Smooth muscle cell (in vitro differentiated cells): Measurements from ENCODE around the gene CBFA2T3. TPM values are rescaled to one million over a fixed set of nuclear protein-coding genes. Genes with fewer than 3 reads are reported as not detected.

Experiments used
- DNase-seq: peaks from one replicate; lab custom pipeline; 2025; ENCODE audit not compliant: unreplicated experiment; lab: John Stamatoyannopoulos, UW
- H2AFZ ChIP-seq: fragments of 200-600 bp; sonication (generic); 2 replicates; pipeline ENCODE4 v1.6.0; 2016; ENCODE audit warnings: antibody characterized with exemption, low read depth, mild to moderate bottlenecking
- H3F3A ChIP-seq: fragments of 200-600 bp; sonication (generic); 2 replicates; pipeline ENCODE4 v1.6.0; 2017; ENCODE audit warnings: antibody characterized with exemption, low read depth
- H3K27ac ChIP-seq: fragments of 200-600 bp; sonication (generic); 2 replicates; pipeline ENCODE4 v1.5.1; 2016; ENCODE audit warnings: low read depth, mild to moderate bottlenecking
- H3K27me3 ChIP-seq: fragments of 200-600 bp; sonication (generic); 2 replicates; pipeline ENCODE4 v1.6.1; 2016; ENCODE audit warnings: low read depth, mild to moderate bottlenecking
- H3K36me3 ChIP-seq: fragments of 200-600 bp; sonication (generic); 2 replicates; pipeline ENCODE4 v1.5.1; 2016; ENCODE audit warnings: low read depth
- H3K4me1 ChIP-seq: fragments of 200-600 bp; sonication (generic); 2 replicates; pipeline ENCODE4 v1.5.1; 2016; ENCODE audit warnings: low read depth
- H3K4me2 ChIP-seq: fragments of 200-600 bp; sonication (generic); 2 replicates; pipeline ENCODE4 v1.6.0; 2016; ENCODE audit warnings: mild to moderate bottlenecking
- H3K4me3 ChIP-seq: fragments of 200-600 bp; sonication (generic); 2 replicates; pipeline ENCODE4 v1.5.1; 2016; ENCODE audit warnings: mild to moderate bottlenecking
- H3K79me2 ChIP-seq: fragments of 200-600 bp; sonication (generic); 2 replicates; pipeline ENCODE4 v1.6.0; 2016; ENCODE audit warnings: low read depth, mild to moderate bottlenecking
- H3K9ac ChIP-seq: fragments of 200-600 bp; sonication (generic); 2 replicates; pipeline ENCODE4 v1.6.0; 2016; ENCODE audit warnings: low read depth
- H3K9me3 ChIP-seq: fragments of 200-600 bp; sonication (generic); replicated peaks from 2 replicates; pipeline ENCODE4 v1.5.1; 2016; ENCODE audit warnings: low read depth
- H4K20me1 ChIP-seq: fragments of 200-600 bp; sonication (generic); 2 replicates; pipeline ENCODE4 v1.6.0; 2016; ENCODE audit warnings: low read depth
- WGBS: methylation state at CpG from one replicate; pipeline ENCODE4 v1.1.7; 2016; ENCODE audit warnings: low lambda C conversion rate; 5-methylcytosine and 5-hydroxymethylcytosine counted together
- polyA plus RNA-seq: library from polyadenylated mRNA; unstranded; fragments of >200 nt; fragmentation: Nextera tagmentation; extraction: Ambion mirVana; gene quantifications from 2 replicates; pipeline ENCODE4 v1.2.1, GENCODE V29; 2016
- total RNA-seq: library from RNA; depleted of rRNA; stranded (reverse); fragments of >200 nt; gene quantifications from 2 replicates; pipeline ENCODE4 v1.2.3, GENCODE V29; 2014
- TF ChIP-seq, protein P1 (sequence below): fragments of 200-600 bp; sonication (generic); IDR thresholded peaks from 2 replicates; pipeline ENCODE4 v1.5.1; 2017; ENCODE audit warnings: borderline replicate concordance, mild to moderate bottlenecking, antibody characterized with exemption; ENCODE audit not compliant: insufficient read depth, poor library complexity, severe bottlenecking

The CBFA2T3 gene
- total and polyA plus RNA-seq, 2 experiments from 2014 or later, result 0.25 TPM; not detected in 1

DNA sequence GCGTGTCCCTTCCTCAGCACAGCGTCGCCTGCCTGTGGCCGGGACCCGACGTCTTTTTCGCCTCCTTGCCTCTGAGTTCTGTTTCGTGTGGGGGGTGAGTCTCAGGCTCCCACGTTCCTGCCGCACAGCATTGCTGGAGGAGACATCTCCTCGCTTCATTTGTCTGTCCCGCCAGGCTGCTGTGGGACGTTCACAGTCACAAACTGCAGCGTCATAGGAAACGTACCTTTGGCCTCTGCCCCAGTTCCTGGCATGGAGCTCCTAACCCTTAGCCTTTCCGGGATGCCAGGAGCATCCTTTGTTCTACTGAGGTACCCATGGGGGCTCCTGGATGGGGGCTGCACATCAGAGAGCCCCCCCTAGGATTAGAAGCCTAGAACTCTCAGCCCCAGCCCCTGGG lies 18.2 kb upstream of the CBFA2T3 start:
- no peak for DNase-seq
- 87% methylated on average over 16 of the region's 16 CpGs for WGBS
- Histone ChIP-seq H3K4me2 (no peak overlapping the region), H3K79me2 (no peaks in the 10 kb centered on the region), H3F3A (no peaks in the 10 kb centered on the region), H4K20me1 (no peaks in the 10 kb centered on the region), H2AFZ (no peak overlapping the region), H3K9ac (no peak overlapping the region), H3K27me3 (no peaks in the 10 kb centered on the region), H3K4me3 (no peak overlapping the region), H3K9me3 (no peaks in the 10 kb centered on the region), H3K27ac (no peak overlapping the region), H3K4me1 (peaks cover 7% of the 10 kb centered on the region), H3K36me3 (no peaks in the 10 kb centered on the region)
- TF ChIP-seq, protein P1, sequence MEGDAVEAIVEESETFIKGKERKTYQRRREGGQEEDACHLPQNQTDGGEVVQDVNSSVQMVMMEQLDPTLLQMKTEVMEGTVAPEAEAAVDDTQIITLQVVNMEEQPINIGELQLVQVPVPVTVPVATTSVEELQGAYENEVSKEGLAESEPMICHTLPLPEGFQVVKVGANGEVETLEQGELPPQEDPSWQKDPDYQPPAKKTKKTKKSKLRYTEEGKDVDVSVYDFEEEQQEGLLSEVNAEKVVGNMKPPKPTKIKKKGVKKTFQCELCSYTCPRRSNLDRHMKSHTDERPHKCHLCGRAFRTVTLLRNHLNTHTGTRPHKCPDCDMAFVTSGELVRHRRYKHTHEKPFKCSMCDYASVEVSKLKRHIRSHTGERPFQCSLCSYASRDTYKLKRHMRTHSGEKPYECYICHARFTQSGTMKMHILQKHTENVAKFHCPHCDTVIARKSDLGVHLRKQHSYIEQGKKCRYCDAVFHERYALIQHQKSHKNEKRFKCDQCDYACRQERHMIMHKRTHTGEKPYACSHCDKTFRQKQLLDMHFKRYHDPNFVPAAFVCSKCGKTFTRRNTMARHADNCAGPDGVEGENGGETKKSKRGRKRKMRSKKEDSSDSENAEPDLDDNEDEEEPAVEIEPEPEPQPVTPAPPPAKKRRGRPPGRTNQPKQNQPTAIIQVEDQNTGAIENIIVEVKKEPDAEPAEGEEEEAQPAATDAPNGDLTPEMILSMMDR, result no peak

DNA sequence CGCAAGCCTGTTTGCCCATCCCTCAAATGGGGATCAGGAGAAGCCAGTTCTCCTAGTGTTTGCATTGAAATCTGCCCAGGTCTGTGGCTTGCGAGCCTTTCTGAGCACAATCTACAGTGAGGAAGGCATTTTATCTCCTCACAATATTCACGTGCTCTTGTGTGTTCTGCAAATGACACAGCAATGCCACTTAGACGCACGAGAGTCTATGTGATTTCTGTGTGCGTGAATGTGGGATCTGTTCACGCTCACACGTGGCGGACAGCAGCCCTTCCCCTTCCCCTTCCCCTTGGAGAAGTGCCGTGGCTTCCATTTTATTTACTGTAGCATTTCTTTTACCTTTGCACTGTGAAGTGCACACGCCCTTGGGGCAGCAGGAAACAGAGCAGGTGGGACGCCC lies 17.7 kb upstream of the CBFA2T3 start:
- Histone ChIP-seq H3K9ac (no peak overlapping the region), H3K27me3 (no peaks in the 10 kb centered on the region), H3K79me2 (no peaks in the 10 kb centered on the region), H3K4me2 (no peak overlapping the region), H3K9me3 (no peaks in the 10 kb centered on the region), H2AFZ (no peak overlapping the region), H3K4me3 (no peak overlapping the region), H3K27ac (no peak overlapping the region), H3K4me1 (peaks cover 7% of the 10 kb centered on the region), H3K36me3 (no peaks in the 10 kb centered on the region), H4K20me1 (no peaks in the 10 kb centered on the region), H3F3A (no peaks in the 10 kb centered on the region)
- 83% methylated on average over 12 of the region's 12 CpGs for WGBS
- TF ChIP-seq, protein P1, result no peak
- DNase-seq, result no peak

GRCh38 chr16:88993946-88994600 lies 17.1 kb upstream of the CBFA2T3 start:
- WGBS, result 89% methylated on average over 19 of the region's 19 CpGs
- no peaks in the 10 kb centered on the region for H3K27me3 ChIP-seq
- H3K4me2 ChIP-seq, result no peak overlapping the region

More at GRCh38 chr16:88993946-88994600, 17.1 kb upstream of the CBFA2T3 start:
- no peaks in the 10 kb centered on the region for H3K9me3 ChIP-seq
- peaks cover 7% of the 10 kb centered on the region for H3K4me1 ChIP-seq
- H3K9ac ChIP-seq, result no peak overlapping the region
- H2AFZ ChIP-seq, result no peak overlapping the region
- DNase-seq, result no peak
- H3K4me3 ChIP-seq, result no peak overlapping the region
- no peaks in the 10 kb centered on the region for H3K36me3 ChIP-seq
- no peak overlapping the region for H3K27ac ChIP-seq
- TF ChIP-seq, protein P1, result no peak
- H3F3A ChIP-seq, result no peaks in the 10 kb centered on the region
- no peaks in the 10 kb centered on the region for H3K79me2 ChIP-seq
- H4K20me1 ChIP-seq, result no peaks in the 10 kb centered on the region
